HUES64 (cell line): Measurements from ENCODE around the gene PTPRN2.

Source experiments
- H3K27ac ChIP-seq: 2 replicates; pipeline ENCODE4 v1.7.0; 2013; ENCODE audit warnings: low read depth, low read length, inconsistent platforms
- H3K27me3 ChIP-seq: 2 replicates; pipeline ENCODE4 v1.6.1; 2013; ENCODE audit warnings: mild to moderate bottlenecking, low read length; ENCODE audit not compliant: insufficient read depth
- H3K36me3 ChIP-seq: 2 replicates; pipeline ENCODE4 v1.6.1; 2013; ENCODE audit warnings: mild to moderate bottlenecking, low read length; ENCODE audit not compliant: insufficient read depth
- H3K4me1 ChIP-seq: 2 replicates; pipeline ENCODE4 v1.6.1; 2013; ENCODE audit warnings: mild to moderate bottlenecking, low read length, moderate library complexity; ENCODE audit not compliant: insufficient read depth
- H3K4me3 ChIP-seq: 2 replicates; pipeline ENCODE4 v1.5.1; 2013; ENCODE audit warnings: mild to moderate bottlenecking, low read length, moderate library complexity
- H3K9ac ChIP-seq: 2 replicates; pipeline ENCODE4 v1.6.1; 2013; ENCODE audit warnings: mild to moderate bottlenecking, low read depth, low read length
- H3K9me3 ChIP-seq: 2 replicates; pipeline ENCODE4 v1.6.1; 2013; ENCODE audit warnings: low read depth, low read length; ENCODE audit not compliant: insufficient read depth
- WGBS: fragments of 150-250, 120-280 bp; methylation state at CpG from one replicate; pipeline ENCODE4 v1.1.7; 2013; ENCODE audit warnings: missing lambda C conversion rate; 5-methylcytosine and 5-hydroxymethylcytosine counted together

Gene PTPRN2

GRCh38 chr7:158398750-158399149 is 188.9 kb downstream of the PTPRN2 start:
- Histone ChIP-seq H3K9me3 (peaks cover 93% of the 10 kb centered on the region), H3K9ac (no peak overlapping the region), H3K27ac (no peak overlapping the region), H3K27me3 (no peaks in the 10 kb centered on the region), H3K4me3 (no peak overlapping the region), H3K36me3 (no peaks in the 10 kb centered on the region), H3K4me1 (no peaks in the 10 kb centered on the region)
- WGBS, result no CpG with 5 or more reads among the region's 1 CpG

GRCh38 chr7:158397885-158398284 is 189.7 kb downstream of the PTPRN2 start:
- Histone ChIP-seq H3K9me3 (peaks cover 93% of the 10 kb centered on the region), H3K4me1 (no peaks in the 10 kb centered on the region), H3K27me3 (no peaks in the 10 kb centered on the region), H3K4me3 (no peak overlapping the region), H3K9ac (no peak overlapping the region), H3K27ac (no peak overlapping the region), H3K36me3 (no peaks in the 10 kb centered on the region)
- 82% methylated on average over 6 of the region's 6 CpGs for WGBS

- H3K4me1 ChIP-seq, result no peaks in the 10 kb centered on the region
- no peak overlapping the region for H3K27ac ChIP-seq
- 83% methylated on average over 10 of the region's 10 CpGs for WGBS
- no peak overlapping the region for H3K4me3 ChIP-seq
- no peaks in the 10 kb centered on the region for H3K36me3 ChIP-seq
- H3K9ac ChIP-seq, result no peak overlapping the region
- H3K9me3 ChIP-seq, result peaks cover 93% of the 10 kb centered on the region
- H3K27me3 ChIP-seq, result no peaks in the 10 kb centered on the region
Measured at GRCh38 chr7:158396982-158397862, 190.4 kb downstream of the PTPRN2 start.

DNA sequence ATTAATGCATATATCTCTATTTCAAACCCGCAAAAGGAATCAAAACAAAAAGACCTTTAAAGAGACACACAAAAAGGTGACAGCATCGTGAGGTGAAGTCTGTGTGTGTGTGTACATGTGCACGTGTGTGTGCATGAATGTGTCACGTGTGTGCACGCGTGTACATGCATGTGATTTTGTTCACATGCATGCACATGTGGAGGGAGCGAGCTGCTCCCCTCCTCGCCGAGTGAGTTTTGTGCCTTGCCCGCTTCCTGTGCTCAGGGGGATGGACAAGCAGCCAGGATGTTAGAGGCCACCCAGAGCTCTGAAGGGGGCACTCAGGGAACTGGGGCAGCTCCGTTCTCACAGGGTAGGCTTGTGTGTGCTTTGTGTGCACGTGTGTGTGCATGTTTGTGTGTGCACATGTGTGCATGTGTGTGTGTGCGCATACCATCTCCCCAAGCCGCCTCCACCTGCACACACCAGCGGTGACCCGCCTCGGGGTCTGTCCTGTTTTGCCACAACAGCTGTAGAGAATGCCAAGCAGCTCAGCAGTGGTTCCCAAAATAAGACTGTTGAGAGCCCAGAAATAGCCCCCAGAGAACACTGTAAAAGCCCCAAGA is 191.2 kb downstream of the PTPRN2 start:
- H3K27ac ChIP-seq, result no peak overlapping the region
- H3K4me1 ChIP-seq, result no peaks in the 10 kb centered on the region
- peaks cover 93% of the 10 kb centered on the region for H3K9me3 ChIP-seq
- H3K36me3 ChIP-seq, result no peaks in the 10 kb centered on the region
- no peaks in the 10 kb centered on the region for H3K27me3 ChIP-seq
- 85% methylated on average over 15 of the region's 17 CpGs for WGBS
- no peak overlapping the region for H3K9ac ChIP-seq
- H3K4me3 ChIP-seq, result no peak overlapping the region

- Histone ChIP-seq H3K27ac (no peak overlapping the region), H3K4me1 (no peaks in the 10 kb centered on the region), H3K9ac (no peak overlapping the region), H3K4me3 (no peak overlapping the region), H3K9me3 (peaks cover 93% of the 10 kb centered on the region), H3K27me3 (no peaks in the 10 kb centered on the region), H3K36me3 (no peaks in the 10 kb centered on the region)
- 90% methylated on average over 26 of the region's 28 CpGs for WGBS
Measured at GRCh38 chr7:158395780-158396278, 191.8 kb downstream of the PTPRN2 start.

DNA sequence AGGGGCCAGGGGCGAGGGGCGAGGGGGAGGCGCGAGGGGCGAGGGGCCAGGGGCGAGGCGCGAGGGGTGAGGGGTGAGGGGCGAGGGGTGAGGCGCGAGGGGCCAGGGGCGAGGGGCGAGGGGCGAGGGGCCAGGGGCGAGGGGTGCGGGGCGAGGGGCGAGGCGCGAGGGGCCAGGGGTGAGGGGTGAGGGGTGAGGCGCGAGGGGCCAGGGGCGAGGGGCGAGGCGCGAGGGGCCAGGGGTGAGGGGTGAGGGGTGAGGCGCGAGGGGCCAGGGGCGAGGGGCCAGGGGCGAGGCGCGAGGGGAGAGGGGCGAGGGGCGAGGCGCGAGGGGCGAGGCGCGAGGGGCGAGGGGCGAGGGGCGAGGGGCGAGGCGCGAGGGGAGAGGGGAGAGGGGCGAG is 192.3 kb downstream of the PTPRN2 start:
- no peaks in the 10 kb centered on the region for H3K27me3 ChIP-seq
- no peaks in the 10 kb centered on the region for H3K36me3 ChIP-seq
- no peak overlapping the region for H3K27ac ChIP-seq
- H3K9me3 ChIP-seq, result peaks cover 93% of the 10 kb centered on the region
- no peak overlapping the region for H3K4me3 ChIP-seq
- no CpG with 5 or more reads among the region's 46 CpGs for WGBS
- H3K9ac ChIP-seq, result no peak overlapping the region
- H3K4me1 ChIP-seq, result no peaks in the 10 kb centered on the region

- H3K36me3 ChIP-seq, result no peaks in the 10 kb centered on the region
- no peak overlapping the region for H3K9ac ChIP-seq
- 93% methylated on average over 21 of the region's 25 CpGs for WGBS
- H3K27ac ChIP-seq, result no peak overlapping the region
- H3K4me1 ChIP-seq, result no peaks in the 10 kb centered on the region
- H3K4me3 ChIP-seq, result no peak overlapping the region
- H3K27me3 ChIP-seq, result no peaks in the 10 kb centered on the region
- peaks cover 93% of the 10 kb centered on the region for H3K9me3 ChIP-seq
Measured at GRCh38 chr7:158394936-158395335, 192.7 kb downstream of the PTPRN2 start.

DNA sequence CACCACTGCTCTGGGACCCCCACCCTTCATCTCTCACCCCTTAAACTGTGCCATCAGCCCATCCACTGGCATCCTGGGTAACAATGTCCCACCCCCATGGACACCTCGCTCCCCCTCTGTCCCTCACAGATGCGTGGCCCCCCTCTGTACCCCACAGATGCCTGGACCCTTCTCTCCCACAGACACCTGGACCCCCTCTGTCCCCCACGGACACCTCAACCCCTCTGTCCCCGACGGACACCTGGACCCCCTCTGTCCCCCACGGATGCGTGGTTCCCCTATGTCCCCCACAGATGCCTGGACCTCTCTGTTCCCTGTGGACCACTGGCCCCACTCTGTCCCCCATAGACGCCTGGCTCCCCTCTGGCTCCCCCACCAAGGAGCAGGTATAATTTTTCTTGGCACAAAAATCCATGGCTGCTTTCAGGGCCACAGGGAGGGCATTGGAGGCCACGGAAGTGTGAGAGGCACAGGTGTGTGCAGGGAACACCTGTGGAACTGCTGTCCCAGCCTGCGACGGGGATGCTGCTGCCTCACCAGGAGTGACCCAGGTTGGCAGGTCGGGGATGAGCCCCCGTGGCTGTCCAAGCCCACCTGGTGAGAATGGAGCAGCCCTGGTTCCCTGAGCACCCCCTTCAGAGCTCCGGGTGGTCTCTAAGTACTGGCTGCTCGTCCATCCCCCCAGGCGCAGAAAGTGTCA is 193.5 kb downstream of the PTPRN2 start:
- Histone ChIP-seq H3K36me3 (no peaks in the 10 kb centered on the region), H3K4me1 (no peaks in the 10 kb centered on the region), H3K27ac (no peak overlapping the region), H3K4me3 (no peak overlapping the region), H3K9me3 (peaks cover 93% of the 10 kb centered on the region), H3K9ac (no peak overlapping the region), H3K27me3 (no peaks in the 10 kb centered on the region)
- WGBS, result 83% methylated on average over 16 of the region's 16 CpGs

- H3K9ac ChIP-seq, result no peak overlapping the region
- no peaks in the 10 kb centered on the region for H3K27me3 ChIP-seq
- no peak overlapping the region for H3K4me3 ChIP-seq
- H3K9me3 ChIP-seq, result peaks cover 94% of the 10 kb centered on the region
- no peaks in the 10 kb centered on the region for H3K4me1 ChIP-seq
- 82% methylated on average over 11 of the region's 11 CpGs for WGBS
- no peak overlapping the region for H3K27ac ChIP-seq
- H3K36me3 ChIP-seq, result no peaks in the 10 kb centered on the region
Measured at GRCh38 chr7:158392251-158392650, 195.4 kb downstream of the PTPRN2 start.

GRCh38 chr7:158391541-158391940 is 196.1 kb downstream of the PTPRN2 start:
- 93% methylated on average over 4 of the region's 4 CpGs for WGBS
- Histone ChIP-seq H3K36me3 (no peaks in the 10 kb centered on the region), H3K27me3 (no peaks in the 10 kb centered on the region), H3K9me3 (peaks cover 94% of the 10 kb centered on the region), H3K9ac (no peak overlapping the region), H3K27ac (no peak overlapping the region), H3K4me1 (no peaks in the 10 kb centered on the region), H3K4me3 (no peak overlapping the region)

GRCh38 chr7:158391141-158391540 is 196.5 kb downstream of the PTPRN2 start:
- H3K9ac ChIP-seq, result no peak overlapping the region
- WGBS, result 81% methylated on average over 12 of the region's 12 CpGs
- H3K27me3 ChIP-seq, result no peaks in the 10 kb centered on the region
- H3K27ac ChIP-seq, result no peak overlapping the region
- H3K4me3 ChIP-seq, result no peak overlapping the region
- H3K9me3 ChIP-seq, result peaks cover 94% of the 10 kb centered on the region
- no peaks in the 10 kb centered on the region for H3K36me3 ChIP-seq
- H3K4me1 ChIP-seq, result no peaks in the 10 kb centered on the region
